ENCODE measurements around the gene TPD52L2. TPM values are rescaled to one million over a fixed set of nuclear protein-coding genes. Genes with fewer than 3 reads are reported as not detected.
A peak's percentile ranks its signal among the peaks of the same experiment; 100 is the strongest.

TPD52L2 gene
- polyA plus RNA-seq, 3 donors: 137 to 167 (median 144) TPM

DNA sequence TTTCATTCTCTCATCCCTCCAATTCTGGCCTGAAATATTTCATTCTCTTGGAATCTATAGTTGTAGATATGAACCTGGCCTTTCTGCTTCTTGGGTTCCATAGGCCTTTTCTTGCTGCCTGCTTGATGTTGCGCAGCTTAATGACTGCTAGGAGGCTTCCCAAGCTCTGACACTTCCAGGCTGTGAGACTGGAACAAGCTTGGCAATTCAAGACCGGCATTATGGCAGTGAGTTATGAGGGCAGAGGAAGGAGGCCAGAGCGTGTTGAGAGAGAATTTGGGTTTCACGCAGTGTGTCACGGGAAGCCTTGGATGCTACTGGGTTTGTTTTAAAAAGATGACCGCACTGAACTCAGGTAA, 28.9 kb downstream of the TPD52L2 start:
- no peaks in the 10 kb centered on the region for H3K27me3 Mint-ChIP-seq (ENCODE audit: low read depth in 3 of 3)
- Histone ChIP-seq H3K36me3 (replicated peaks in 1 of 2; ENCODE audit: control insufficient read depth in 1 of 2, insufficient read depth in 2 of 2, low read length in 2 of 2) (peaks cover 35 to 50% of the 10 kb centered on the region in 2 donors), H3K79me2 (ENCODE audit: insufficient read depth, low read length) (peaks cover 49% of the 10 kb centered on the region), H2AFZ (ENCODE audit: insufficient read depth, low read depth, low read length, poor library complexity, severe bottlenecking) (no peak overlapping the region), H3K27ac (ENCODE audit: low read depth in 1 of 2, low read length in 2 of 2) (peak overlapping the region in 1 of 2 donors; percentile 48), H4K20me1 (ENCODE audit: insufficient read depth, low read length) (peaks cover 91% of the 10 kb centered on the region), H3K4me2 (replicated peaks; ENCODE audit: extremely low read depth, low read length, poor library complexity, severe bottlenecking) (peak overlapping the region; percentile 89), H3K4me1 (ENCODE audit: control insufficient read depth in 1 of 2, insufficient read depth in 2 of 2, low read length in 2 of 2) (peaks cover 52 to 60% of the 10 kb centered on the region in 2 donors), H3K9ac (ENCODE audit: insufficient read depth, low read length, poor library complexity, severe bottlenecking) (no peak overlapping the region), H3K9me3 (replicated peaks in 1 of 2; ENCODE audit: control insufficient read depth in 1 of 2, insufficient read depth in 1 of 2, low read length in 2 of 2) (no peaks in the 10 kb centered on the region), H3K4me3 (replicated peaks in 1 of 3; ENCODE audit: low read depth in 2 of 3, low read length in 3 of 3) (peak overlapping the region in 1 of 3 experiments; percentile 80), H3K27me3 (ENCODE audit: control insufficient read depth in 2 of 2, insufficient read depth in 2 of 2, low read length in 2 of 2) (no peaks in the 10 kb centered on the region)
- H3K4me3 Mint-ChIP-seq: peak overlapping the region; percentile 77 to 82
- WGBS (ENCODE audit: insufficient coverage): 37% methylated on average over 6 of the region's 6 CpGs
- DNase-seq: no peak
- TF ChIP-seq, protein P1, sequence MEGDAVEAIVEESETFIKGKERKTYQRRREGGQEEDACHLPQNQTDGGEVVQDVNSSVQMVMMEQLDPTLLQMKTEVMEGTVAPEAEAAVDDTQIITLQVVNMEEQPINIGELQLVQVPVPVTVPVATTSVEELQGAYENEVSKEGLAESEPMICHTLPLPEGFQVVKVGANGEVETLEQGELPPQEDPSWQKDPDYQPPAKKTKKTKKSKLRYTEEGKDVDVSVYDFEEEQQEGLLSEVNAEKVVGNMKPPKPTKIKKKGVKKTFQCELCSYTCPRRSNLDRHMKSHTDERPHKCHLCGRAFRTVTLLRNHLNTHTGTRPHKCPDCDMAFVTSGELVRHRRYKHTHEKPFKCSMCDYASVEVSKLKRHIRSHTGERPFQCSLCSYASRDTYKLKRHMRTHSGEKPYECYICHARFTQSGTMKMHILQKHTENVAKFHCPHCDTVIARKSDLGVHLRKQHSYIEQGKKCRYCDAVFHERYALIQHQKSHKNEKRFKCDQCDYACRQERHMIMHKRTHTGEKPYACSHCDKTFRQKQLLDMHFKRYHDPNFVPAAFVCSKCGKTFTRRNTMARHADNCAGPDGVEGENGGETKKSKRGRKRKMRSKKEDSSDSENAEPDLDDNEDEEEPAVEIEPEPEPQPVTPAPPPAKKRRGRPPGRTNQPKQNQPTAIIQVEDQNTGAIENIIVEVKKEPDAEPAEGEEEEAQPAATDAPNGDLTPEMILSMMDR (IDR thresholded peaks at IDR 0.05): no peak
- peaks cover 55% of the 10 kb centered on the region for H3K4me1 Mint-ChIP-seq
- intact Hi-C loops (cut with micrococcal nuclease): loop anchor here in 1 of 2 donors (10.0 kb wide), 1 partner anchor 329 kb away; no protein-coding TSS in a partner anchor
- peaks cover 49 to 63% of the 10 kb centered on the region in 2 donors for H3K36me3 Mint-ChIP-seq
- H3K9me3 Mint-ChIP-seq: no peaks in the 10 kb centered on the region
- H3K27ac Mint-ChIP-seq: peak overlapping the region; percentile 60 to 92 (median 88)

DNA sequence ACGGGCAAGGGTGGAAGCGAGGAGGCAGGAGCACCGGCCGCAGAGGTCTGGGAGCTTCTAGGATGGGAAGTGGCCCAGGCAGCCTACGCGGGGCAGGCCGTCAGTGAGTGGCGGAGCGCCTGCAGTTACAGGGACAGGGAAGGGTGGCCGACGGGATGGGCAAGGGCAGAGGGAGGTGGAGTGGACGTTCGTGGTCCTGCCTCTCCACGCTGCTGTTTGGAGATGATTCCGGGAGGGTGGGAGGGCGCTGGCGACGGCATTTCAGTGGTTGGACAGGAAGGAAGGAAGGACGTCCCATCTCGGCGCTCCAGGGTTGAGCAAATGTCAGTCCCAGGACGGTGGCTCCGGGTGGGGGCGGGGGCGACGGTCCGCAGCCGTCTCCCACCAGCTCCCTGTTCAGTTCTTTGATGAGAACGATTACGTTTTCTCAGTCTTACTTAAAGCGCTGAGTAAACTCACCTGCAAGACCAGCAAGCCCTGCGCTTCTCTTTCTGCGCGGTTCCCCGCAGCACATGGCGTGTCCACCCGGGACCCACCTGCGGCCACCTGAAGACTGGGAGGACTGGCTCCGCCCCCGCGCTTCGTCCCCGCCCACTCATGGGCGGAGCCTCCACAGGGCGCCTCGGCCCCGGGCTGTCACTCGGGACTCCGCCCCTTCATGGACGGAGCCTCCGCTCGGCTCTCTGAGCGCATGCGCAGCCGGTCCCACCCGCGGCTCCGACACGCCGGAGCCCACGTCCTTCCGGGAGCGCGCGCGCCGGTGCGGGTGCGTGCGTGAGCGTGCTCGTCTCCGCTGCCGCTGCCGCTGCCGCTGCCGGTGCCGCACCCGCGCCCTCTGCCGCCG, 29.5 kb downstream of the TPD52L2 start, which contains the start of gene DNAJC5:
TSS of gene DNAJC5 (plus strand) at position 769 of the 844 bp plus-strand sequence. CDS start 33,220 bp downstream, outside the sequence.
- Mint-ChIP-seq H3K4me3 (peak within 1 kb of the TSS; percentile 92 to 95), H3K4me1 (peaks cover 55% of the 10 kb centered on the region), H3K27me3 (ENCODE audit: low read depth in 3 of 3) (no peaks in the 10 kb centered on the region), H3K9me3 (no peaks in the 10 kb centered on the region), H3K27ac (peak within 1 kb of the TSS; percentile 96 to 99 (median 98)), H3K36me3 (peaks cover 43 to 57% of the 10 kb centered on the region in 2 donors)
- Histone ChIP-seq H3K9me3 (replicated peaks in 1 of 2; ENCODE audit: control insufficient read depth in 1 of 2, insufficient read depth in 1 of 2, low read length in 2 of 2) (no peaks in the 10 kb centered on the region), H4K20me1 (ENCODE audit: insufficient read depth, low read length) (peaks cover 91% of the 10 kb centered on the region), H3K36me3 (replicated peaks in 1 of 2; ENCODE audit: control insufficient read depth in 1 of 2, insufficient read depth in 2 of 2, low read length in 2 of 2) (peaks cover 29 to 44% of the 10 kb centered on the region in 2 donors), H3K9ac (ENCODE audit: insufficient read depth, low read length, poor library complexity, severe bottlenecking) (peak within 1 kb of the TSS; percentile 78), H3K4me1 (ENCODE audit: control insufficient read depth in 1 of 2, insufficient read depth in 2 of 2, low read length in 2 of 2) (peaks cover 52 to 60% of the 10 kb centered on the region in 2 donors), H2AFZ (ENCODE audit: insufficient read depth, low read depth, low read length, poor library complexity, severe bottlenecking) (peak within 1 kb of the TSS; percentile 1), H3K79me2 (ENCODE audit: insufficient read depth, low read length) (peaks cover 55% of the 10 kb centered on the region), H3K27ac (ENCODE audit: low read depth in 1 of 2, low read length in 2 of 2) (peak within 1 kb of the TSS; percentile 90 to 93), H3K4me3 (replicated peaks in 1 of 3; ENCODE audit: low read depth in 2 of 3, low read length in 3 of 3) (peak within 1 kb of the TSS; percentile 80 to 96 (median 80)), H3K27me3 (ENCODE audit: control insufficient read depth in 2 of 2, insufficient read depth in 2 of 2, low read length in 2 of 2) (no peaks in the 10 kb centered on the region), H3K4me2 (replicated peaks; ENCODE audit: extremely low read depth, low read length, poor library complexity, severe bottlenecking) (peak within 1 kb of the TSS; percentile 96)
- TF ChIP-seq, protein P1 (IDR thresholded peaks at IDR 0.05): no peak
- peak; percentile 95 to 96 (median 95) for DNase-seq
- under 1% methylated on average over 69 of the region's 82 CpGs for WGBS (ENCODE audit: insufficient coverage)
- intact Hi-C loops (cut with micrococcal nuclease): loop anchor here in 1 of 2 donors (5.0 to 10.0 kb wide), 2 partner anchors 63 to 330 kb away; partner anchors contain the start of gene UCKL1
